Osteoblast (primary cell): ENCODE measurements around the gene YWHAE. TPM values are rescaled to one million over a fixed set of nuclear protein-coding genes. Genes with fewer than 3 reads are reported as not detected.

ENCODE experiments used
- DNase-seq: peaks from one replicate; pipeline ENCODE4 v3.0.0; 2011; ENCODE audit warnings: low spot score, mixed read lengths; ENCODE audit not compliant: insufficient read length; ENCODE audit errors: missing footprints
- H2AFZ ChIP-seq: 2 replicates; pipeline ENCODE4 v1.6.0; 2011; ENCODE audit warnings: mild to moderate bottlenecking, low read length
- H3K27ac ChIP-seq: 2 replicates; pipeline ENCODE4 v1.5.1; 2011; ENCODE audit warnings: mild to moderate bottlenecking, low read depth, low read length, moderate library complexity
- H3K27me3 ChIP-seq: 2 replicates; pipeline ENCODE4 v1.6.0; 2012; ENCODE audit warnings: mild to moderate bottlenecking, control low read depth, inconsistent platforms, low read length, moderate library complexity; ENCODE audit not compliant: insufficient read depth
- H3K36me3 ChIP-seq: 2 replicates; pipeline ENCODE4 v1.5.1; 2011; ENCODE audit warnings: mild to moderate bottlenecking, low read length, control low read depth, moderate library complexity; ENCODE audit not compliant: insufficient read depth
- H3K4me1 ChIP-seq: 2 replicates; pipeline ENCODE4 v1.5.1; 2011; ENCODE audit warnings: mild to moderate bottlenecking, low read length, control low read depth, moderate library complexity; ENCODE audit not compliant: insufficient read depth
- H3K4me2 ChIP-seq: 2 replicates; pipeline ENCODE4 v1.6.0; 2011; ENCODE audit warnings: mild to moderate bottlenecking, low read length; ENCODE audit not compliant: insufficient read depth
- H3K4me3 ChIP-seq: fragments of 200-600 bp; sonication (generic); 3 replicates; pipeline ENCODE4 v1.5.1; 2012; ENCODE audit warnings: mild to moderate bottlenecking, low read length, inconsistent platforms; ENCODE audit not compliant: insufficient read depth
- H3K79me2 ChIP-seq: 2 replicates; pipeline ENCODE4 v1.6.0; 2012; ENCODE audit warnings: mild to moderate bottlenecking, low read length, control low read depth, inconsistent platforms; ENCODE audit not compliant: insufficient read depth
- H3K9me3 ChIP-seq: 2 replicates; pipeline ENCODE4 v1.5.1; 2011; ENCODE audit warnings: low read depth, low read length, control low read depth
- H4K20me1 ChIP-seq: 2 replicates; pipeline ENCODE4 v1.6.0; 2012; ENCODE audit warnings: mild to moderate bottlenecking, low read length, control low read depth; ENCODE audit not compliant: insufficient read depth
- CTCF ChIP-seq: IDR thresholded peaks from 2 replicates; pipeline ENCODE4 v1.5.1; 2011; ENCODE audit warnings: mild to moderate bottlenecking, low read depth, low read length, moderate library complexity; ENCODE audit errors: extremely low read depth
- total RNA-seq: library from RNA; depleted of rRNA; stranded (reverse); fragments of >200 nt; gene quantifications from 2 replicates; pipeline ENCODE4 v1.2.3, GENCODE V29; 2012

YWHAE gene
- total RNA-seq, 1 donor = 433 TPM

GRCh38 chr17:1375615-1376014, 24.4 kb downstream of the YWHAE start:
- no peaks in the 10 kb centered on the region for H3K27me3 ChIP-seq
- H3K9me3 ChIP-seq = no peaks in the 10 kb centered on the region
- peak overlapping the region; percentile 36 for H3K27ac ChIP-seq
- TF ChIP-seq CTCF = no peak
- H2AFZ ChIP-seq = no peak overlapping the region
- peaks cover 100% of the 10 kb centered on the region for H3K79me2 ChIP-seq
- DNase-seq = no peak
- H3K4me3 ChIP-seq = no peak overlapping the region
- peak overlapping the region; percentile 4 for H3K4me2 ChIP-seq
- peaks cover 36% of the 10 kb centered on the region for H3K4me1 ChIP-seq
- H4K20me1 ChIP-seq = peaks cover 100% of the 10 kb centered on the region
- H3K36me3 ChIP-seq = peaks cover 25% of the 10 kb centered on the region

- Histone ChIP-seq H3K4me3 (no peak overlapping the region), H3K36me3 (peaks cover 25% of the 10 kb centered on the region), H3K9me3 (no peaks in the 10 kb centered on the region), H3K79me2 (peaks cover 100% of the 10 kb centered on the region), H4K20me1 (peaks cover 98% of the 10 kb centered on the region), H3K4me2 (no peak overlapping the region), H3K27ac (no peak overlapping the region), H3K4me1 (peaks cover 26% of the 10 kb centered on the region), H2AFZ (no peak overlapping the region), H3K27me3 (no peaks in the 10 kb centered on the region)
- no peak for TF ChIP-seq CTCF
- no peak for DNase-seq
These were observed 25.4 kb downstream of the YWHAE start for GRCh38 chr17:1374431-1375177.

GRCh38 chr17:1373707-1374237, 26.2 kb downstream of the YWHAE start:
- Histone ChIP-seq H3K27ac (no peak overlapping the region), H3K36me3 (peaks cover 28% of the 10 kb centered on the region), H3K4me3 (no peak overlapping the region), H3K27me3 (no peaks in the 10 kb centered on the region), H3K9me3 (no peaks in the 10 kb centered on the region), H3K4me2 (no peak overlapping the region), H3K79me2 (peaks cover 100% of the 10 kb centered on the region), H2AFZ (no peak overlapping the region), H4K20me1 (peaks cover 98% of the 10 kb centered on the region), H3K4me1 (peaks cover 26% of the 10 kb centered on the region)
- no peak for DNase-seq
- TF ChIP-seq CTCF = no peak

- H3K27ac ChIP-seq = no peak overlapping the region
- H4K20me1 ChIP-seq = peaks cover 98% of the 10 kb centered on the region
- H3K36me3 ChIP-seq = peaks cover 28% of the 10 kb centered on the region
- H3K27me3 ChIP-seq = no peaks in the 10 kb centered on the region
- peaks cover 22% of the 10 kb centered on the region for H3K4me1 ChIP-seq
- H3K4me2 ChIP-seq = no peak overlapping the region
- peaks cover 100% of the 10 kb centered on the region for H3K79me2 ChIP-seq
- H3K9me3 ChIP-seq = no peaks in the 10 kb centered on the region
- no peak overlapping the region for H2AFZ ChIP-seq
- no peak for DNase-seq
- H3K4me3 ChIP-seq = no peak overlapping the region
- TF ChIP-seq CTCF = no peak
These were observed 27.4 kb downstream of the YWHAE start for GRCh38 chr17:1372618-1373017.
